H1 (cell line): ENCODE results near the gene VASP. TPM values are rescaled to one million over a fixed set of nuclear protein-coding genes. Genes with fewer than 3 reads are reported as not detected.

ENCODE experiments used
- CTCF ChIA-PET: fragments of 300-600 bp; sonication (Branson Sonifier 250); formaldehyde crosslinking; loops from one replicate; lab custom pipeline; 2021; ENCODE audit not compliant: partially characterized antibody; lab: Charles Lee
- POLR2A ChIA-PET: fragments of 300-600 bp; sonication (Branson Sonifier 250); formaldehyde crosslinking; loops from one replicate; lab custom pipeline; 2021; ENCODE audit warnings: inconsistent platforms; ENCODE audit not compliant: partially characterized antibody; lab: Charles Lee
- DNase-seq, 2 experiments: peaks; one replicate each; pipeline versions ENCODE4 v3.0.0 to v3.0.0-alpha.2; 2010 to 2022; ENCODE audit warnings: low spot score in 2 of 2, low read depth in 1 of 2, mixed read lengths in 1 of 2
- FAIRE-seq: peaks from 2 replicates; lab custom pipeline; 2011; peaks lifted over from hg19 to GRCh38; lab: Jason Lieb, UNC
- H2AFZ ChIP-seq: 2 replicates; pipeline ENCODE4 v1.8.1; 2012; ENCODE audit warnings: low read length, inconsistent platforms
- H2AK5ac ChIP-seq: 2 replicates; pipeline ENCODE4 v1.6.1; 2013; ENCODE audit warnings: low read depth, low read length
- H2BK120ac ChIP-seq: replicated peaks from 2 replicates; pipeline ENCODE3; 2013; ENCODE audit warnings: low read depth, low read length, inconsistent platforms
- H2BK12ac ChIP-seq: 2 replicates; pipeline ENCODE4 v1.6.1; 2013; ENCODE audit warnings: low read depth, low read length
- H2BK15ac ChIP-seq: 2 replicates; pipeline ENCODE4 v1.6.1; 2013; ENCODE audit warnings: low read length
- H2BK20ac ChIP-seq: 2 replicates; pipeline ENCODE4 v1.6.1; 2013; ENCODE audit warnings: low read length
- H2BK5ac ChIP-seq: 2 replicates; pipeline ENCODE4 v1.6.1; 2013; ENCODE audit warnings: low read depth, low read length
- H3K14ac ChIP-seq: 2 replicates; pipeline ENCODE4 v1.6.1; 2013; ENCODE audit warnings: inconsistent platforms; ENCODE audit not compliant: insufficient read length
- H3K18ac ChIP-seq: 2 replicates; pipeline ENCODE4 v1.6.1; 2013; ENCODE audit warnings: low read length; ENCODE audit errors: extremely low read depth
- H3K23ac ChIP-seq: 2 replicates; pipeline ENCODE4 v1.6.1; 2013; ENCODE audit warnings: inconsistent platforms; ENCODE audit not compliant: insufficient read length
- H3K23me2 ChIP-seq: 2 replicates; pipeline ENCODE4 v1.6.1; 2013; ENCODE audit warnings: low read depth, low read length
- H3K27ac ChIP-seq: 2 replicates; pipeline ENCODE4 v1.6.1; 2011; ENCODE audit warnings: low read depth, low read length, inconsistent platforms
- H3K27me3 ChIP-seq, 4 experiments: replicated peaks in 1 of 4; 1 replicate in 1 of 4; 2 replicates in 3 of 4; pipeline versions ENCODE4 v1.6.1 to v1.8.1; 2011 to 2013; ENCODE audit warnings: low read length in 3 of 4, mild to moderate bottlenecking in 3 of 4, inconsistent platforms in 2 of 4, mixed read lengths in 2 of 4, moderate library complexity in 1 of 4; ENCODE audit not compliant: control insufficient read depth in 3 of 4, insufficient read depth in 3 of 4; ENCODE audit errors: extremely low read depth in 1 of 4
- H3K36me3 ChIP-seq, 4 experiments: 2 replicates each; pipeline versions ENCODE4 v1.6.1 to v1.8.1; 2011 to 2013; ENCODE audit warnings: mild to moderate bottlenecking in 4 of 4, low read length in 3 of 4, moderate library complexity in 2 of 4, control low read depth in 1 of 4, inconsistent platforms in 1 of 4; ENCODE audit not compliant: insufficient read depth in 4 of 4, control insufficient read depth in 2 of 4
- H3K4ac ChIP-seq: replicated peaks from 2 replicates; pipeline ENCODE3; 2013; ENCODE audit warnings: low read length, low read depth, mixed read lengths, inconsistent platforms; ENCODE audit not compliant: insufficient read length
- H3K4me1 ChIP-seq, 4 experiments: replicated peaks in 1 of 4; 1 replicate in 1 of 4; 2 replicates in 3 of 4; pipeline versions ENCODE4 v1.6.1 to v1.8.1; 2011 to 2013; ENCODE audit warnings: low read length in 3 of 4, inconsistent platforms in 2 of 4, mixed read lengths in 1 of 4; ENCODE audit not compliant: insufficient read depth in 4 of 4, control insufficient read depth in 3 of 4
- H3K4me2 ChIP-seq, 2 experiments: 2 replicates each; pipeline versions ENCODE4 v1.6.1 to v1.8.1; 2011 to 2013; ENCODE audit warnings: low read depth in 2 of 2, low read length in 2 of 2, control low read depth in 1 of 2, inconsistent platforms in 1 of 2, mild to moderate bottlenecking in 1 of 2; ENCODE audit not compliant: insufficient read depth in 1 of 2
- H3K4me3 ChIP-seq, 4 experiments: fragments of 200-600, 300-600 bp in 1 of 4; sonication (generic), shearing (Covaris generic), sonication (Bioruptor Twin) in 1 of 4; 2 replicates each; pipeline versions ENCODE4 v1.5.1 to v1.8.1; 2011 to 2016; ENCODE audit warnings: low read length in 4 of 4, low read depth in 3 of 4, control low read depth in 2 of 4, inconsistent platforms in 2 of 4, mild to moderate bottlenecking in 2 of 4, mixed read lengths in 1 of 4, moderate library complexity in 1 of 4; ENCODE audit not compliant: insufficient read depth in 2 of 4; ENCODE audit errors: extremely low read depth in 1 of 4
- H3K56ac ChIP-seq: replicated peaks from 2 replicates; pipeline ENCODE3; 2013; ENCODE audit warnings: low read depth, mild to moderate bottlenecking, mixed read lengths, low read length, inconsistent platforms; ENCODE audit not compliant: insufficient read length
- H3K79me1 ChIP-seq: 2 replicates; pipeline ENCODE4 v1.6.1; 2013; ENCODE audit warnings: low read depth, low read length, control low read depth
- H3K79me2 ChIP-seq, 2 experiments: 2 replicates each; pipeline versions ENCODE4 v1.6.1 to v1.8.1; 2012 to 2013; ENCODE audit warnings: low read length in 2 of 2, mild to moderate bottlenecking in 2 of 2, inconsistent platforms in 1 of 2; ENCODE audit not compliant: insufficient read depth in 2 of 2, control insufficient read depth in 1 of 2
- H3K9ac ChIP-seq, 4 experiments: replicated peaks in 1 of 4; 1 replicate in 1 of 4; 2 replicates in 3 of 4; pipeline versions ENCODE4 v1.6.1 to v1.8.1; 2011 to 2013; ENCODE audit warnings: low read depth in 3 of 4, low read length in 3 of 4, control low read depth in 2 of 4, mild to moderate bottlenecking in 2 of 4, moderate library complexity in 2 of 4, inconsistent platforms in 1 of 4; ENCODE audit errors: extremely low read depth in 1 of 4
- H3K9me3 ChIP-seq, 2 experiments: 2 replicates each; pipeline versions ENCODE4 v1.6.1 to v1.8.1; 2012 to 2013; ENCODE audit warnings: mild to moderate bottlenecking in 2 of 2, moderate library complexity in 2 of 2, control low read depth in 1 of 2, inconsistent platforms in 1 of 2, low read depth in 1 of 2, low read length in 1 of 2, mixed read lengths in 1 of 2; ENCODE audit not compliant: insufficient read depth in 2 of 2
- H4K20me1 ChIP-seq, 2 experiments: replicated peaks in 1 of 2; 2 replicates each; pipeline versions ENCODE3 to v1.8.1; 2011 to 2013; ENCODE audit warnings: inconsistent platforms in 2 of 2, low read length in 2 of 2, mild to moderate bottlenecking in 1 of 2; ENCODE audit not compliant: insufficient read depth in 2 of 2, control insufficient read depth in 1 of 2
- H4K5ac ChIP-seq: 2 replicates; pipeline ENCODE4 v1.6.1; 2013; ENCODE audit warnings: low read length, low read depth, mixed read lengths, inconsistent platforms; ENCODE audit not compliant: insufficient read length
- H4K8ac ChIP-seq: 2 replicates; pipeline ENCODE4 v1.8.0; 2013; ENCODE audit warnings: mild to moderate bottlenecking, moderate library complexity, low read length, inconsistent platforms; ENCODE audit not compliant: insufficient read depth; ENCODE audit errors: extremely low read depth
- H4K91ac ChIP-seq: replicated peaks from 2 replicates; pipeline ENCODE3; 2013; ENCODE audit warnings: low read length, mixed read lengths, inconsistent platforms; ENCODE audit not compliant: insufficient read length
- BCL11A ChIP-seq, 2 experiments: IDR thresholded peaks; one replicate each; pipeline ENCODE4 v1.6.1; 2011; ENCODE audit warnings: low read depth in 2 of 2, low read length in 2 of 2, mild to moderate bottlenecking in 2 of 2
- CBX5 ChIP-seq: fragments of 300-800, 300-1000 bp; sonication (generic); IDR thresholded peaks from 2 replicates; pipeline ENCODE4 v1.7.1; 2016; ENCODE audit warnings: antibody characterized with exemption, low read length, low read depth
- EP300 ChIP-seq, 2 experiments: IDR thresholded peaks; 1 replicate in 1 of 2; 2 replicates in 1 of 2; pipeline ENCODE4 v1.6.1; 2011 to 2012; ENCODE audit warnings: low read depth in 2 of 2, low read length in 2 of 2, mild to moderate bottlenecking in 2 of 2, borderline replicate concordance in 1 of 2, inconsistent platforms in 1 of 2, moderate library complexity in 1 of 2
- JUN ChIP-seq: IDR thresholded peaks from 2 replicates; pipeline ENCODE4 v1.6.1; 2011; ENCODE audit warnings: low read depth, mild to moderate bottlenecking, improper control_type of control experiment, low read length
- NANOG ChIP-seq: IDR thresholded peaks from 2 replicates; pipeline ENCODE4 v1.6.1; 2011; ENCODE audit warnings: low read length, low read depth, mild to moderate bottlenecking, inconsistent platforms; ENCODE audit not compliant: insufficient read depth, poor library complexity, severe bottlenecking
- NRF1 ChIP-seq: IDR thresholded peaks from 2 replicates; pipeline ENCODE4 v1.6.1; 2011; ENCODE audit warnings: mild to moderate bottlenecking, low read depth, low read length, improper control_type of control experiment
- SAP30 ChIP-seq: fragments of 300-600 bp; sonication (generic); IDR thresholded peaks from 2 replicates; pipeline ENCODE4 v1.7.1; 2012; ENCODE audit warnings: low read length, moderate library complexity, mild to moderate bottlenecking, inconsistent platforms; ENCODE audit not compliant: insufficient read depth, insufficient replicate concordance
- WGBS, 2 experiments: shearing (Covaris generic) in 1 of 2; methylation state at CpG; one replicate each; pipeline versions ENCODE4 v1.1.6 to v1.1.7; 2013 to 2015; ENCODE audit warnings: low lambda C conversion rate in 2 of 2, mixed read lengths in 2 of 2, inconsistent platforms in 1 of 2, low coverage in 1 of 2, missing lambda C conversion rate in 1 of 2; ENCODE audit not compliant: insufficient replicate concordance in 2 of 2, insufficient coverage in 1 of 2, insufficient read length in 1 of 2; ENCODE audit errors: extremely low coverage in 1 of 2, missing lambda C conversion rate in 1 of 2; 5-methylcytosine and 5-hydroxymethylcytosine counted together
- polyA plus RNA-seq, 7 experiments: library from polyadenylated mRNA; depleted of rRNA in 3 of 7; stranded (reverse) in 5 of 7; unstranded in 2 of 7; fragments of >200 nt in 5 of 7; fragments of 200-250 nt in 2 of 7; gene quantifications; 1 replicate in 5 of 7; 2 replicates in 1 of 7; 4 replicates in 1 of 7; pipeline versions ENCODE4 v1.2.1 to v1.2.3, GENCODE V29; 2011 to 2013; ENCODE audit warnings: missing spikeins in 2 of 7, mixed read lengths in 2 of 7
- total RNA-seq: library from RNA; stranded (reverse); fragmentation: NEBNext Ultra II Directional; extraction: Animal tissue kit (Norgen Biotek cat#: 25700); gene quantifications from 2 replicates; pipeline ENCODE4 v1.2.1, GENCODE V29; 2021
- TF ChIP-seq, protein P1 (sequence below): IDR thresholded peaks from 2 replicates; pipeline ENCODE4 v1.6.1; 2012; ENCODE audit warnings: low read length, inconsistent platforms

VASP gene
- total and polyA plus RNA-seq, 2 of the 8 experiments (the other 6 are each of a cell fraction or from before 2014, with no cell fraction given): 89.7 to 135 TPM

DNA sequence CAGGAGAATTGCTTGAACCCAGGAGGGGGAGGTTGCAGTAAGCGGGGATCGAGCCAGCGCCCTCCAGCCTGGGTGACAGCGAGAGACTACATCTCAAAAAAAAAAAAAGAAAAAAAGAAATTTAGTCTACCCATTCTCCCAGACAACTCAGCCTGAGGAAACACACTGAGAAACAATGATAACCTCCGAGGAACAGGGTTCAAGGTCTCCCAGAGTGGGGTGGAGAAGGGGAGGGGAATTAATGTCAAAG lies 1.4 kb upstream of the VASP start:
- POLR2A ChIA-PET: interaction anchor here (0.8 to 2.3 kb wide), 3 partner anchors 8 to 75 kb away, joined by 3 to 12 read pairs (median 3); no protein-coding TSS in a partner anchor
- Histone ChIP-seq H2BK15ac (no peak overlapping the region), H3K4me2 (peak overlapping the region; percentile 56 to 67), H3K79me2 (peaks cover 14 to 29% of the 10 kb centered on the region in 2 experiments), H3K23me2 (peaks cover 10% of the 10 kb centered on the region; the same call in 1 of the 2 replicates), H3K18ac (no peak overlapping the region), H3K9me3 (no peaks in the 10 kb centered on the region), H3K4ac (no peak overlapping the region), H2BK5ac (no peak overlapping the region), H4K20me1 (peaks cover 0 to 4% of the 10 kb centered on the region in 2 experiments), H3K27ac (no peak overlapping the region), H4K8ac (no peak overlapping the region), H2BK120ac (no peak overlapping the region), H3K36me3 (no peaks in the 10 kb centered on the region), H2AK5ac (no peak overlapping the region), H3K4me1 (peaks cover 8 to 18% (median 14%) of the 10 kb centered on the region in 4 experiments), H3K9ac (0 out of 7 replicates have a peak overlapping the region, but pooled peaks of 1 of the 4 experiments have one; percentile 6), H3K79me1 (peaks cover 2% of the 10 kb centered on the region; the same call in 1 of the 2 replicates), H2AFZ (no peak overlapping the region), H3K23ac (no peak overlapping the region), H3K56ac (no peak overlapping the region), H3K27me3 (no peaks in the 10 kb centered on the region), H2BK20ac (no peak overlapping the region), H4K91ac (peak overlapping the region; percentile 6), H4K5ac (no peak overlapping the region), H3K4me3 (peak overlapping the region in 2 of 4 experiments; percentile 72 to 97; a peak in 3 of 8 replicates), H3K14ac (no peak overlapping the region), H2BK12ac (0 out of 2 replicates have a peak overlapping the region, but pooled peaks have one; percentile 13)
- WGBS, 2 experiments: 64% methylated on average over 4 of the region's 5 CpGs; no CpG with 5 or more reads in 1 of the 2 experiments
- CTCF ChIA-PET: interaction anchor here (0.7 to 2.8 kb wide), 4 partner anchors 13 to 137 kb away, joined by 3 to 12 read pairs (median 6); no protein-coding TSS in a partner anchor
- no peak for DNase-seq
- no peak for FAIRE-seq
- no peak for TF ChIP-seq BCL11A (IDR thresholded peaks at IDR 0.05; ENCODE audit: low read depth in 2 of 2, low read length in 2 of 2)
- TF ChIP-seq SAP30: no peak
- TF ChIP-seq, protein P1, sequence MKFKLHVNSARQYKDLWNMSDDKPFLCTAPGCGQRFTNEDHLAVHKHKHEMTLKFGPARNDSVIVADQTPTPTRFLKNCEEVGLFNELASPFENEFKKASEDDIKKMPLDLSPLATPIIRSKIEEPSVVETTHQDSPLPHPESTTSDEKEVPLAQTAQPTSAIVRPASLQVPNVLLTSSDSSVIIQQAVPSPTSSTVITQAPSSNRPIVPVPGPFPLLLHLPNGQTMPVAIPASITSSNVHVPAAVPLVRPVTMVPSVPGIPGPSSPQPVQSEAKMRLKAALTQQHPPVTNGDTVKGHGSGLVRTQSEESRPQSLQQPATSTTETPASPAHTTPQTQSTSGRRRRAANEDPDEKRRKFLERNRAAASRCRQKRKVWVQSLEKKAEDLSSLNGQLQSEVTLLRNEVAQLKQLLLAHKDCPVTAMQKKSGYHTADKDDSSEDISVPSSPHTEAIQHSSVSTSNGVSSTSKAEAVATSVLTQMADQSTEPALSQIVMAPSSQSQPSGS: no peak
- TF ChIP-seq NRF1: no peak
- TF ChIP-seq EP300 (IDR thresholded peaks at IDR 0.05; ENCODE audit: borderline replicate concordance in 1 of 2, low read depth in 2 of 2, low read length in 2 of 2): no peak
- no peak for TF ChIP-seq CBX5
- TF ChIP-seq JUN: no peak
- no peak for TF ChIP-seq NANOG
